DMS153 treated with DMSO at 0.1 percent for 48 hours (cell line): ENCODE results near the gene RAN.
"Not testable (repeated sequence)": the region's sequence is repeated elsewhere in the genome, so short reads cannot be mapped to it uniquely, and the experiment has no call there.

Experiments used
- DNase-seq: peaks from one replicate; lab custom pipeline; 2025; ENCODE audit not compliant: unreplicated experiment; lab: John Stamatoyannopoulos, UW

The RAN gene

GRCh38 chr12:130878193-130879185 is 6.6 kb downstream of the RAN start:
- DNase-seq = no peak

- no peak for DNase-seq
Measured at GRCh38 chr12:130879212-130879686, 7.4 kb downstream of the RAN start.

GRCh38 chr12:130879781-130880389 is 8.0 kb downstream of the RAN start:
- no peak for DNase-seq

- DNase-seq = no peak
Measured at GRCh38 chr12:130880411-130880885, 8.6 kb downstream of the RAN start.

GRCh38 chr12:130881046-130881445 is 9.2 kb downstream of the RAN start:
- DNase-seq = no peak

- no peak for DNase-seq
Measured at GRCh38 chr12:130881548-130881947, 9.7 kb downstream of the RAN start.

GRCh38 chr12:130887190-130887589 is 15.3 kb downstream of the RAN start:
- not testable (repeated sequence) for DNase-seq

GRCh38 chr12:130904064-130904463 is 32.2 kb downstream of the RAN start:
- no peak for DNase-seq

- DNase-seq = not testable (repeated sequence)
Measured at GRCh38 chr12:130904936-130905455, 33.1 kb downstream of the RAN start.

GRCh38 chr12:130909111-130909510 is 37.2 kb downstream of the RAN start:
- no peak for DNase-seq

- no peak for DNase-seq
Measured at GRCh38 chr12:130911193-130911592, 39.3 kb downstream of the RAN start.

- no peak for DNase-seq
Measured at GRCh38 chr12:130911933-130912332, 40.1 kb downstream of the RAN start.

- DNase-seq = peak; percentile 53
Measured at GRCh38 chr12:130916241-130916911, 44.5 kb downstream of the RAN start.

GRCh38 chr12:130917607-130918006 is 45.7 kb downstream of the RAN start:
- no peak for DNase-seq

GRCh38 chr12:130919086-130919485 is 47.2 kb downstream of the RAN start:
- DNase-seq = no peak

GRCh38 chr12:130920119-130920703 is 48.3 kb downstream of the RAN start:
- no peak for DNase-seq

GRCh38 chr12:130920723-130921381 is 49.0 kb downstream of the RAN start:
- no peak for DNase-seq

GRCh38 chr12:130922511-130922953 is 50.7 kb downstream of the RAN start:
- no peak for DNase-seq

- DNase-seq = no peak
Measured at GRCh38 chr12:130924966-130925665, 53.2 kb downstream of the RAN start.

- no peak for DNase-seq
Measured at GRCh38 chr12:130925666-130926015, 53.8 kb downstream of the RAN start.
